Measurements from ENCODE around the gene MED10. TPM values are rescaled to one million over a fixed set of nuclear protein-coding genes. Genes with fewer than 3 reads are reported as not detected.

MED10 gene
- total and polyA plus RNA-seq, 2 of the 4 experiments (the other 2 are of a cell fraction) = 9.1 to 60.0 TPM

- Histone ChIP-seq H4K20me1 (ENCODE audit: insufficient read depth, low read length) (no peaks in the 10 kb centered on the region), H2AK9ac (replicated peaks; ENCODE audit: low read depth, low read length, poor library complexity) (no peak overlapping the region), H3K56ac (ENCODE audit: extremely low read depth, insufficient read depth, low read length) (no peak overlapping the region), H2BK15ac (ENCODE audit: low read depth, low read length) (no peak overlapping the region), H3K4me2 (ENCODE audit: low read depth, low read length) (no peak overlapping the region), H3K9ac (ENCODE audit: low read depth, low read length) (no peak overlapping the region), H3K36me3 (ENCODE audit: control insufficient read depth, insufficient read depth, low read length) (no peaks in the 10 kb centered on the region), H3K23ac (ENCODE audit: low read depth, low read length) (no peak overlapping the region), H2BK5ac (ENCODE audit: low read depth, low read length, poor library complexity, severe bottlenecking) (no peak overlapping the region), H3K4ac (ENCODE audit: low read depth, low read length) (no peak overlapping the region), H3K9me1 (ENCODE audit: insufficient read depth, low read length) (peaks cover 5% of the 10 kb centered on the region; the same call in 1 of the 2 replicates), H4K8ac (ENCODE audit: low read depth in 2 of 2, low read length in 2 of 2) (no peak overlapping the region), H3K9me3 (ENCODE audit: control insufficient read depth, insufficient read depth, low read length) (no peaks in the 10 kb centered on the region), H2BK120ac (ENCODE audit: low read depth, low read length) (no peak overlapping the region), H2BK20ac (ENCODE audit: low read depth, low read length) (no peak overlapping the region), H3K14ac (replicated peaks; ENCODE audit: low read depth, low read length) (no peak overlapping the region), H4K5ac (ENCODE audit: low read depth, low read length) (no peak overlapping the region), H3K27me3 (ENCODE audit: control insufficient read depth, insufficient read depth, low read length) (no peaks in the 10 kb centered on the region), H3K4me1 (ENCODE audit: control insufficient read depth, insufficient read depth, low read length) (no peaks in the 10 kb centered on the region), H2AFZ (replicated peaks; ENCODE audit: low read length, poor library complexity) (no peak overlapping the region), H2AK5ac (ENCODE audit: low read depth, low read length) (no peak overlapping the region), H3K4me3 (ENCODE audit: insufficient read depth, low read depth, low read length) (no peak overlapping the region), H3K18ac (ENCODE audit: low read depth, low read length) (no peak overlapping the region), H4K91ac (ENCODE audit: insufficient read depth, low read depth, low read length) (no peak overlapping the region), H3K79me1 (ENCODE audit: low read depth in 1 of 2, low read length in 2 of 2) (no peaks in the 10 kb centered on the region), H3K27ac (ENCODE audit: insufficient read depth, low read length) (no peak overlapping the region)
- dilution Hi-C loops (cut with HindIII; ENCODE audit: low sequenced_read_pairs, unreplicated experiment) (no loop called here), intact Hi-C loops (cut with micrococcal nuclease) (no loop called here), in situ Hi-C loops (cut with MboI; ENCODE audit: low sequenced_read_pairs) (no loop called here)
- WGBS, 2 experiments (ENCODE audit: extremely low coverage in 2 of 2, insufficient read length in 1 of 2) = no CpG with 5 or more reads among the region's 7 CpGs
- DNase-seq (no peak), ATAC-seq (ENCODE audit: low read depth) (no peak)
- no TSS peak for BruUV-seq (replicated peaks)
- CTCF ChIA-PET = no interaction called here
- POLR2A ChIA-PET (ENCODE audit: unreplicated experiment) = no interaction called here
- TF ChIP-seq CHD1 (IDR thresholded peaks at IDR 0.05; ENCODE audit: low read depth, low read length) (no peak), NFE2L2 (IDR thresholded peaks at IDR 0.05; ENCODE audit: low read depth, low read length) (no peak), RAD21 (IDR thresholded peaks at IDR 0.05; ENCODE audit: low read length) (no peak), SMC3 (IDR thresholded peaks at IDR 0.05; ENCODE audit: low read depth, low read length) (no peak), POLR2A (IDR thresholded peaks at IDR 0.05; ENCODE audit: low read depth, low read length) (no peak), MXI1 (IDR thresholded peaks at IDR 0.05; ENCODE audit: borderline replicate concordance, low read depth, low read length) (no peak), CEBPB (IDR thresholded peaks at IDR 0.05; ENCODE audit: low read depth, low read length) (no peak), FOS (IDR thresholded peaks at IDR 0.05; ENCODE audit: low read depth, low read length) (no peak), MAZ (IDR thresholded peaks at IDR 0.05; ENCODE audit: borderline replicate concordance, low read depth, low read length) (no peak), RCOR1 (IDR thresholded peaks at IDR 0.05; ENCODE audit: insufficient replicate concordance, low read length) (no peak)
Measured at GRCh38 chr5:6362846-6363245, 15.5 kb downstream of the MED10 start.

Measured in IMR-90 (cell line).